ENCODE results near the gene CDKAL1. TPM values are rescaled to one million over a fixed set of nuclear protein-coding genes. Genes with fewer than 3 reads are reported as not detected.

The CDKAL1 gene
- total and polyA plus RNA-seq, 2 of the 13 experiments (the other 11 are each of a cell fraction or from before 2014, with no cell fraction given), result 9.5 to 27.7 TPM

DNA sequence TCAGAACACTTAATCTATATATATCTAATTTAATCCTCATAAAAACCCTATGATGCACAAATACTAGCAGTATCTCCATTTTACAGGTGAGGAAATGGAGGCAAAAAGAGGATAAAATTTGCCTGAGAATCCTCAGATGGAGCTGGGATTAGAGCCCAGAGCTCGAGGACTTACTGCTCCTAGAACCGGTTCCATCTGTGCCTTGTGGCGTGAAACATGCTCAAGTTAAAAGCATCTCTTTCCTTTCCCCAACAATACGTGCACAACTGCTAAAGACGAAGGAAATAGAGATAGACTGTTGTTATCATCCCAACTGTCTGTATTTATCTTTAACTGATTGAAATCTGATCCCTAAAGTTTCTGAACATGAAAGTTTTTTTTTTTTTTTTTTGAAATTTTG is 691.7 kb downstream of the CDKAL1 start:
- BruUV-seq (replicated peaks), result no TSS peak
- intact Hi-C loops (cut with micrococcal nuclease; ENCODE audit: unreplicated experiment) (no loop called here), in situ Hi-C loops (cut with HindIII; ENCODE audit: extremely low pct_ligation_motif_present, low pct_unique_long_range_greater_than_20kb) (no loop called here)
- ChIA-PET CTCF (ENCODE audit: low intra/inter-chr PET ratio, low total read pairs) (no interaction called here), POLR2A (no interaction called here)
- 95% methylated on average over 5 of the region's 5 CpGs for WGBS (ENCODE audit: low lambda C conversion rate)
- TF ChIP-seq, protein P1, sequence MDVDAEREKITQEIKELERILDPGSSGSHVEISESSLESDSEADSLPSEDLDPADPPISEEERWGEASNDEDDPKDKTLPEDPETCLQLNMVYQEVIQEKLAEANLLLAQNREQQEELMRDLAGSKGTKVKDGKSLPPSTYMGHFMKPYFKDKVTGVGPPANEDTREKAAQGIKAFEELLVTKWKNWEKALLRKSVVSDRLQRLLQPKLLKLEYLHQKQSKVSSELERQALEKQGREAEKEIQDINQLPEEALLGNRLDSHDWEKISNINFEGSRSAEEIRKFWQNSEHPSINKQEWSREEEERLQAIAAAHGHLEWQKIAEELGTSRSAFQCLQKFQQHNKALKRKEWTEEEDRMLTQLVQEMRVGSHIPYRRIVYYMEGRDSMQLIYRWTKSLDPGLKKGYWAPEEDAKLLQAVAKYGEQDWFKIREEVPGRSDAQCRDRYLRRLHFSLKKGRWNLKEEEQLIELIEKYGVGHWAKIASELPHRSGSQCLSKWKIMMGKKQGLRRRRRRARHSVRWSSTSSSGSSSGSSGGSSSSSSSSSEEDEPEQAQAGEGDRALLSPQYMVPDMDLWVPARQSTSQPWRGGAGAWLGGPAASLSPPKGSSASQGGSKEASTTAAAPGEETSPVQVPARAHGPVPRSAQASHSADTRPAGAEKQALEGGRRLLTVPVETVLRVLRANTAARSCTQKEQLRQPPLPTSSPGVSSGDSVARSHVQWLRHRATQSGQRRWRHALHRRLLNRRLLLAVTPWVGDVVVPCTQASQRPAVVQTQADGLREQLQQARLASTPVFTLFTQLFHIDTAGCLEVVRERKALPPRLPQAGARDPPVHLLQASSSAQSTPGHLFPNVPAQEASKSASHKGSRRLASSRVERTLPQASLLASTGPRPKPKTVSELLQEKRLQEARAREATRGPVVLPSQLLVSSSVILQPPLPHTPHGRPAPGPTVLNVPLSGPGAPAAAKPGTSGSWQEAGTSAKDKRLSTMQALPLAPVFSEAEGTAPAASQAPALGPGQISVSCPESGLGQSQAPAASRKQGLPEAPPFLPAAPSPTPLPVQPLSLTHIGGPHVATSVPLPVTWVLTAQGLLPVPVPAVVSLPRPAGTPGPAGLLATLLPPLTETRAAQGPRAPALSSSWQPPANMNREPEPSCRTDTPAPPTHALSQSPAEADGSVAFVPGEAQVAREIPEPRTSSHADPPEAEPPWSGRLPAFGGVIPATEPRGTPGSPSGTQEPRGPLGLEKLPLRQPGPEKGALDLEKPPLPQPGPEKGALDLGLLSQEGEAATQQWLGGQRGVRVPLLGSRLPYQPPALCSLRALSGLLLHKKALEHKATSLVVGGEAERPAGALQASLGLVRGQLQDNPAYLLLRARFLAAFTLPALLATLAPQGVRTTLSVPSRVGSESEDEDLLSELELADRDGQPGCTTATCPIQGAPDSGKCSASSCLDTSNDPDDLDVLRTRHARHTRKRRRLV (CRISPR knock-in tag; IDR thresholded peaks at IDR 0.05), result no peak
- no peak for TF ChIP-seq ZNF562 (CRISPR knock-in tag; IDR thresholded peaks at IDR 0.05; ENCODE audit: borderline replicate concordance)
- TF ChIP-seq, protein P2, sequence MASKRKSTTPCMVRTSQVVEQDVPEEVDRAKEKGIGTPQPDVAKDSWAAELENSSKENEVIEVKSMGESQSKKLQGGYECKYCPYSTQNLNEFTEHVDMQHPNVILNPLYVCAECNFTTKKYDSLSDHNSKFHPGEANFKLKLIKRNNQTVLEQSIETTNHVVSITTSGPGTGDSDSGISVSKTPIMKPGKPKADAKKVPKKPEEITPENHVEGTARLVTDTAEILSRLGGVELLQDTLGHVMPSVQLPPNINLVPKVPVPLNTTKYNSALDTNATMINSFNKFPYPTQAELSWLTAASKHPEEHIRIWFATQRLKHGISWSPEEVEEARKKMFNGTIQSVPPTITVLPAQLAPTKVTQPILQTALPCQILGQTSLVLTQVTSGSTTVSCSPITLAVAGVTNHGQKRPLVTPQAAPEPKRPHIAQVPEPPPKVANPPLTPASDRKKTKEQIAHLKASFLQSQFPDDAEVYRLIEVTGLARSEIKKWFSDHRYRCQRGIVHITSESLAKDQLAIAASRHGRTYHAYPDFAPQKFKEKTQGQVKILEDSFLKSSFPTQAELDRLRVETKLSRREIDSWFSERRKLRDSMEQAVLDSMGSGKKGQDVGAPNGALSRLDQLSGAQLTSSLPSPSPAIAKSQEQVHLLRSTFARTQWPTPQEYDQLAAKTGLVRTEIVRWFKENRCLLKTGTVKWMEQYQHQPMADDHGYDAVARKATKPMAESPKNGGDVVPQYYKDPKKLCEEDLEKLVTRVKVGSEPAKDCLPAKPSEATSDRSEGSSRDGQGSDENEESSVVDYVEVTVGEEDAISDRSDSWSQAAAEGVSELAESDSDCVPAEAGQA (IDR thresholded peaks at IDR 0.05; ENCODE audit: low read depth), result no peak
- TF ChIP-seq, protein P2 (CRISPR knock-in tag; IDR thresholded peaks at IDR 0.05; ENCODE audit: borderline replicate concordance), result no peak
- DNase-seq (ENCODE audit: low spot score), result no peak
- Histone ChIP-seq H2AFZ (ENCODE audit: low read length) (no peak overlapping the region), H3K36me3 (replicated peaks in 1 of 2; ENCODE audit: control insufficient read depth in 1 of 2, insufficient read depth in 2 of 2, low read length in 2 of 2) (peaks cover 0 to 3% of the 10 kb centered on the region in 2 experiments; a peak in 2 of 5 replicates), H3K4me2 (ENCODE audit: low read depth, low read length) (no peak overlapping the region), H3K4me3 (replicated peaks in 1 of 3; ENCODE audit: insufficient read depth in 1 of 3, low read depth in 2 of 3, low read length in 3 of 3) (no peak overlapping the region), H3K27me3 (ENCODE audit: control insufficient read depth in 1 of 2, insufficient read depth in 2 of 2, low read length in 2 of 2) (no peaks in the 10 kb centered on the region), H3K79me2 (ENCODE audit: insufficient read depth, low read length) (no peaks in the 10 kb centered on the region), H3K9ac (ENCODE audit: insufficient read depth, low read depth, low read length) (no peak overlapping the region), H3K27ac (ENCODE audit: extremely low read length, insufficient read depth, low read length) (no peak overlapping the region), H4K20me1 (ENCODE audit: insufficient read depth, low read length) (no peaks in the 10 kb centered on the region), H3K9me3 (ENCODE audit: low read length) (no peaks in the 10 kb centered on the region), H3K4me1 (ENCODE audit: insufficient read depth, low read length) (no peaks in the 10 kb centered on the region)
- ATAC-seq, result no peak
- FAIRE-seq, result no peak
